Measurements from ENCODE around the gene OGFOD2.

OGFOD2 gene

DNA sequence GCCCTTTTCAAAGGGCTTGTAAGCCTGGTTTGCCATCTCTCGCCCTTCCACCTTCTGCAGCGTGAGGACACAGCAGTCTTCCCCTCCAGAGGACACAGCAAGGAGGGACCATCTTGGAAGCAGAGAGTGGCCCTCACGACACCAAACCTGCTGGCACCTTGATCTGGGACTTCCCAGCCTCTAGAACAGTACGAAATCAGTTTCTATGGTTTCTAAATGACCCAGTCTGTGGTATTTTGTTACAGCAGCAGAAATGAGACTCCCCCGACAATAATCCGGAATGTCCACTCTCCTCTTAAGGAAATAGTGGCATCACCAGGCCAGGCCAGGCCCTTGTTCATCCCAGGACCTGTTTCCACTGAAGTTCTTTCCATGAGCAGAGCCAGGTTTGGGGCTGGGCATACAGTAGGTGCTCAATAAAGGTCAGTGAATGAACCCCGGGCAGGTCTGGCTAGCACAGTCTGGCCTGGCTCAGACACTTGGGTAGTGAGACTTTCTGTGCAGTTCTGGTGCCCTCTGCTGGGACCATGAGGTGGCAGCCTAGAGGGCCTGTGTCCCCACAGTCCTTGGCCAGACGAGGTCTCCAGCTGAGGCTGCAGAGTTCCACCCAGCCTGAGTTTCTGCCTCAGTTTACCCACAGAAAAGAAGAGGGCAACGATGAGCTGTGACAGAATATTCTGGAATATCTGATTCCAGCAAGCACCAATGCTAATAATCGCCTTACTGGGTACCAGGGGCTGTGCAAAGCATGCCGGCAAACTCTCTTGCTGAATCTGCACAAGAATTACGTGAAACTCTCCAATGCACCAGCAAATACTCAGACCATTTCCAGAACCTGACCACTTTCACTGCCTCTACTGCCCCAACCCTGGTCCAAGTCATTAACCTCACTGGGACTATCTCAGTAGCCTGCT, 22.8 kb upstream of the OGFOD2 start:
- peak; percentile 62 for DNase-seq

DNA sequence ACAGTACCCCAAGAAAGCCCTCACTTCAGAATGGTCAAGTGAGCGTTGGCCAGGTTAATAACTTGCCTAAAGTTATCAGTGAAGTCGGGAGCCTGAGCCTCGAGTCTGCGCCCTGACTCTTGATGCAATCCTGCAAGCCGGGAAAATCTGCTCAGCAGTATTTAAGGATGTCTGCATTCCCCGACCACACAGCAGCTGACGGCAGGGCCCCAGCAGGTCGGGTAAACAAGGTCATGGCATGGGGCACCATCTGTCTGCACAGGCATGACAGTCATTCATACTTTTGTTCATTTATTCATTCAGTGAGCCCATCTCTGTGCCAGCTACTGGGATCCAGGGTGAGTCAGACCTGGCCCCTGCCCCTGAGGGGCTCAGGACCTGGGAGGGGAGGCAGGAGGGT, 19.9 kb upstream of the OGFOD2 start:
- no peak for DNase-seq

DNA sequence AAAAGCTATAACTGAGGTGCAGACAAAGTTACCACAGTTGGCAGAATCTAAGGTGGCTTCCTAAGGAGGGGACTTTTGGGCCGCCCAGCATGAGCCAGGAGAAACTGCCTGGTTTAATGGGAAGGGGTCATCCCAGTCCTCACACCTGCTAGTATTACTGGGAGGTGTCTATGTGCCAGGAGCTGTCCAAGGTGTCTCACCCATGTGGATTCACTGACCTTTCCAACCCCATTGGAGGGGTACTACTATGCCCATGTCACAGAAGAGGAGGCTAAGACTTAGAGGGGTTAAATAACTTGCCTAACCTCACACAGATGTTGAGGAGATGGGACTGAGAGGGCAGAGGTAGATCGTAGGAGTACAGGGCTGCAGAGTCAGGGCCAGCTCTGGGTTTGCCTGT, 19.0 kb upstream of the OGFOD2 start:
- DNase-seq, result no peak

DNA sequence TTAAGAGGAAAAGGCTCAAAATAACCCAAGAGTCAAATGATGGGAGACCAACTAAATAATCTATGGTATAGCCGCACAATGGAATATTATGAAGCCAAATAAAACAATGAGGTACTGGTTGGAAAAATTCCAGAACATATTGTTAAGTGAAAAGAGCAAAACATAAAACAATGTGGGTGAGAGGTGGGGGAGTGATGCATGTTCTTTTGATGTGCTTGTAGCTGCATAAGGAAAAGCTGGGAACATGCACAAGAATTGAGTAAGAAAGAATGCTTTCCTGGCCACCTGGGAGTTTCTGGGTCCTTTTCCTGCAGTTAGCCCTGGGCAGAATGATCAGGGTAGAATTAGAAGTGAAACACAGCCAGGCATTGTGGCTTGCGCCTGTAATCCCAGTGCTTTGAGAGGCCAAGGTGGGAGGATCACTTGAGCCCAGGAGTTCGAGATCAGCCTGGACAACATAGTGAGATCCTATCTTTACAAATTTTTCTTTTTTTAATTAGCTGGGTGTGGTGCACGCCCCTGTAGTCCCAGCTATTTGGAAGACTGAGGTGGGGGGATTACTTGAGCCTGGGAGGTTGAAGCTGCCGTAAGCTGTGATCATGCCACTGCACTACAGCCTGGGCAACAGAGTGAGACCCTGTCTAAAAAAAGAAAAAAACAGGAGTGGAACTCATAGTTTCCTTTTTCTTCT, 16.7 kb upstream of the OGFOD2 start:
- DNase-seq, result no peak

DNA sequence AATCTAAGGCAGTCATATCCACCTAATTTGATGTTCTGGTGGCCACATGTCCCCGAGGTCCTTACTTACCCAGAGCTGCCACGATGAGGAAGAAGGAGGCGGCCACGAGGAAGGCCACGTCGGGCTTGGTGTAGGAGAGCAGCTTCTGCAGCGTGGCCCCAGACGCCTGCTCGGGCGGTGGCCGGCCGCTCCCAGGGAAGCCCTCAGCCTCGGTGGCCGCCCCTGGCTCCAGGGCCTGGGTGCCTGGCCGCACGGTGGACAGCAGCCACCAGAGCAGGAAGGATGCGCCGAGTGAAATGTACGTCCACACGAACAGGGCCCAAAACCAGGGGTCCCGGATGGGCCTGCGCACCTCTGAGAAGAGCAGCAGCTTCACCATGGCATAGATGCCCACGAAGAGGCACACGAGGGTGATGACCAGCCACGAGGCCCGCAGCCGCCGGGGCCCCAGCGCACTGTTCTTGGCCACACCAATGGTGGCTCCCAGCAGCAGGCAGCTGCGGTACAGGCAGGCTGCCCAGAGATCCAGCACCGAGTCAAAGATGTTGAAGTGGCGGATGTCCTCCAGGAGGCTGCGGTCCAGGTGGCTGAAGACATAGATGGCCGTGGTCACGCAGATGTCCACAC, 15.4 kb upstream of the OGFOD2 start:
- DNase-seq, result no peak

DNA sequence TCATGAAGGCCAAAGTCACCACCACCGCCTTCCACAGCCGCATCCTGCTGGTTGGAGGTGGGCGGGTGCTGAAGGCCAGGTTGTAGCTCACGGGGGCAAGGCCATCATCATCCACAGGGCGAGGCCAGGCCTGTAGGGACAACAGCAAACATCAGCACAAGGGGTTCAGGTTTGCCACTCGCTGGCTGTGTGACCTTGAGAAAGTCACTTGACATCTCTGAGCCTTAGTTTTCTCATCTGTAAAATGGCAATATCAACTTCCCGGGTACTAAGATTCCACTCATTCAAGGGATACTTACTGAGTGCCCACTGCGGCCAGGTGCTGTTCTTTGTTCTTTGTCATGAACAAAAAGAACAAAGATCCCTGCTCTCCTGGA, 14.9 kb upstream of the OGFOD2 start:
- no peak for DNase-seq

DNA sequence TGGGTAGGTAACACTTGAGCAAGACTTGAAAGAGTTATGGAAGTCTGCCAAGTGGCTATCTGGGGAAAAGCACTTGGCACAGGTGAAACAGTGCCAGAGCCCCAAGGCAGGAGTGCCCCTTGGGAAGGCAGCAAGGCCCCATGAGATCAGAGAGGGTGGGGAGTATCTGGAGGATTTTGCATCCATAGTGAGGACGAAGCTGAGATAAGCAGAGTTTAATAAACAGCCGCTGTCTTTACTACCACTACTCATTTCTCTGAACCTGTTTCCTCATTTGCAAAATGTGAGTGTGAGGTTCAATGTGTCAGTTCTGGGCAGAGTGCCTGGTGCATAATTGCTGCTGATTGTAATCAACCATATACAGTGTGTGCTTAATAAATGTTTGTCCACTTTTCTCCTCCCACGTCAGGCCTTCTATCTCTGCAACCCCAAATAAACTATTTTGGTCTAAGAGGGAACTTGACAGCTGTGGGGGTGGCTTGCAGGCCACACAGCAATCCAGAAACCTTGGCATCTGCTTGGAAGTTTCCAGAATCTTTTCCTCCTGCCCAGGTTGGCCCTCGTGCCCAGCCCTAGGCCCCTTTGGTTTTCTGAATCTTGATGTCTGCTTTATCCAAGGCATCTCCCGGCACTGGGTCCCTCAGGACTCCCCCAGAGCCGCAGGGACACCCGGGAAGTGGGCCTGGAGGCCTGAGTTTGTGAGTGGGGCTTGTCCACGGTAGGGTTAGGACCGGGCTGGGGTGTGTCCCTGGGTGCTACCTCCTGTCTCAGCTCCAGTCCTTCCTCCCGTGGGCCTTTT, 13.3 kb upstream of the OGFOD2 start:
- DNase-seq, result no peak

DNA sequence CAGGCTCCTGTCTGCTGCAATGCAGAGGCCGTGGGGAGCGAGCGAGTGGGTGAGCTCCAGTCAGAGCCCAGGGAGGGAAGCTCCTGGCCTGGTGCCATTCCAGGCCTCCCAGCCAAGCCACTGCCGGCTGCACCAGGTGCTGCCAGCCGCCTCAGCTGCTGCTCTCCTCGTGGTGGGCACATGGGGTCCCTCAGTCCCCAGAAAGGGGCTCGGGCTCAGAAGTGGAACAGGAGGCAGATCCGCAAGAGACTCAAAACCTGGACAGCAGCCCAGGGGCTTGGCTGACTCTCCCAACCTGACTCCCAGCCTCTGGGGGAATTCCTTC, 11.1 kb upstream of the OGFOD2 start:
- no peak for DNase-seq

DNA sequence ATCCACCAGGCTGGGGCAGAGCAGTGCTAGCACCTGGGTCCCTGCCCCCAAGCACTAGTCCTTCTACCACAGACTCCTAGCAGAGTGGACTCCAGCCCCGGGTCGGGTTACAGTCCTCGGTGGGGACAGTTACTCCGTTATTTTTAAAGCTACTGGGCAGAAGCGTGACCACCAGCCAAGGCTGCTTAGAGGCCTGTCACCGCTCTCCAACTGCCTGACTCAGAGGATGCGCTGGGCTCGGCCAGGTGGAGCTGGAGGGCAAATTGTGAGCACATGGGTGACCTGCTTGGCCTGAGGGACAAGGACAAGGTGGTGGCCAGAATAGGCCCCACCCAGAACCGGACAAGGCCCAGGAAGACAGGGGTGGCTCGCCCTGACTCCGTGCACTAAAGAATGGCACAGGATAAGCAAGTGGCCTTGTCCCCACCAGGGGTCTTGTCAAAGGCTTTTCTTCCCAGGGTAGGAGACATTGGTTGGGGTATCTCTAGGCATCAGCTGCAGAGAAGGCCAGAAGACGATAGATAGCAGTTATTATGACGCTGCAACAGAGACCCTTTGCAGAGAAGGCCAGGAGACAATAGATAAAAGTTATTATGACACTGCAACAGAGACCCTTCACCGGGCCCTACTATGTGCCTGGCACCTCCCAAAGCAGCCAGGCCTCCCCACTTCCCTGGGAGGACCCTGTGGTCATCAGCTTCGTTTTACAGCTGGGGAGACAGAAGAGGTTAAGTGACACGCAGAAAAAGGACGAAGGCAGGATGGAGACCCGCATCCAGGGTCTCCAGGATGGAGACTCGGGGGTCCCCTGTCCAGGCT, 10.4 kb upstream of the OGFOD2 start:
- no peak for DNase-seq

DNA sequence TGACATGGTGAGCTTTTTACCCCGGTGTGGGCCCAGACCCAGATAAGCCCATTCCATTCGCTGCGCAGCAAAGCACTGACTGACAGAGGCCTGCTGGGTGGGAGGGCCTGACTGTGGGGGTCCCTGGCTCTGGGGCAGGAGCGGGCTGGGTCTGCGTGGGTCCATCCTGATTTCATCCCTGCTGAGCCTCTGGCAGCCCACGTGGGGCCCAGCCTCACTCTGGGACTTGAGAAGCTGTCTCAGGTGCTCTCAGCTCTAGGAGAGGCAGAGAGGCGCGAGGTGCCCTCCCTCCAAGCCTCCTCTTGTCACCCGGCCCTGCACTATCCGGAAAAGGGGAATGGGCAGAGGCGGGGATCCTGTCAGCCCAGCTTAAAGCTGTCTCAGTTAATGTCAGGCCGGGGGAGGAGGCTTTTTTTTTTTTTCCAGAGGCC, 9.7 kb upstream of the OGFOD2 start:
- no peak for DNase-seq

DNA sequence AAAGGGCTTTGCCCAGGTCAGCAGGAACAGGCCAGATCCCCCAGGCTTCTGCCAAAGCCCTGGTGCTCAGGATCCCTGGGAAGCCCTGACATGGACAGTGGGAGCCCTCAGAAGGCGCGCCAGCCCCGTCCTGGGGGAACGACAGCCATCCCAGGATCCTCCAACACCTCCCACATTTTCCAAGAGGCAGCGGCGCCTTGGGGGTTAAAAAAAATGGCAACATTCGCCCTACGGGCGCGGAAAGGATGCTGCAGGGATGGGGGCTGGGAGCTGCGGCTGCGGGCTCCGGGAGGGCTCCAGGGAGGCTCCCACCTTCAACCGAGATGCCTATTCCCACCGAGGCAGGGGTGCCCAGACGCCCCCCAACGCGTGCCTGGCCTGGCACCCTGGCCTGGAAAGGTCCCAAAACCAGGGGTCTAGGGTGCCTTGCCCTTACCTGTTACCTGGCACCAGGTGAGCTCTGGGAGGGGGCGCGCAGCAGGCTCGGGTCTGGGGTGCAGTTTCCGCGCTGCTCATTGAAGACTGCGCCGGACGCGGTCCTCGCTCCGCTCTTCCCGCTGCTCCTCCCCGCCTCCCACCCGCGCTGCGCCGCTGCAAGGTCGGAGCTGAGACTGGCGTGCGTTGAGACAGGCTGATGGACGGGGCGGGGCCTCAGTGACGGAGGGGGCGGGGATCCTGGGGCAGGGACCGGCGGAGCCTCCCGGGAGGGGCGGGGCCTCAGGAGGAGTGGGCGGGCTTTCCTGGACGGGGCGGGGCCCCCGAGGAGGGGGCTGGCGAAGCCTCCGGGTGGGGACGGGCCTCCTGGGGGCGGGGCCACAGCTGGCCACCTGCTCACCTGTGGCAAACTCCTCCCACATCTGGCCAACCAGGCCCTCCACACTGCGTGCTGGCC, 8.9 kb upstream of the OGFOD2 start, which contains the start of gene ABCB9:
ABCB9 (minus strand) TSS at position 613 of the 892 bp plus-strand sequence. CDS start 6,228 bp downstream, outside the sequence.
- DNase-seq, result peak; percentile 94

DNA sequence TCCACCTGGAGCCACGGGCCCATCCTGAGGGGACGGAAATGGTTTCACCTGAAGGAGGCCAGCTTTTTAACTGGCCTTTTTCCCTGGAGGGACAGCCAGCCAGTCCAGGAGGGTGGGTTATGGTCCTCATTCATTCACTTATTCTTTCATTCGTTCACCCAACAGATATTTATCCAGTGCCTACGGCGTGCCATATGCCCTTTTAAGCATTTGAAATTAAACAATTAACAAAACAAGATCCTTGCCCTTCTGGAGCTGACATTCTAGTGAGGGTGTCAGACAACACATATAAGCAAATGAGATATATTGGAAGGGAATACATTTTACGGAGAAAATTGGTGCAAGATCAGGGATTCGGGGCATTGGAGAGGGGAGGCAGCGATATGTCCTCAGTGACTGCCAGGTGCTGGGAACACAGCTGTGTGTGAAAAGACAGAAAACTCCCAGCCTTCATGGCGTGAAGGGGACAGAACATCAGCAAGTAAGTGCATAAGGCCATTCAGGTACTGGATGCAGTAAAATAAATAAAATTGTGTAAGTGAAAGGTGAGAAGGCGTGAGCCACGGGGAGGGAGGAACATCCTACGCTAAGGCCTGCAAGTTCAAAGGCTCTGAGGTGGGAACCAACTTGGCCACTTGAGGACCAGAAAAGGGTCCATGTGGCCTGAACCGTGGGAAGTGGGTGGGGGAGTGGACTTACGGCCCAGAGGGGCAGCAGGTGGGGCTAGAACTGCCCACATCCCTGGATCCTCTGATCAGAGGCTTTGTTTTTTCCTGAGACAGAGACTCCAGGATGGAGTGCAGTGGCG, 8.1 kb upstream of the OGFOD2 start:
- no peak for DNase-seq

DNA sequence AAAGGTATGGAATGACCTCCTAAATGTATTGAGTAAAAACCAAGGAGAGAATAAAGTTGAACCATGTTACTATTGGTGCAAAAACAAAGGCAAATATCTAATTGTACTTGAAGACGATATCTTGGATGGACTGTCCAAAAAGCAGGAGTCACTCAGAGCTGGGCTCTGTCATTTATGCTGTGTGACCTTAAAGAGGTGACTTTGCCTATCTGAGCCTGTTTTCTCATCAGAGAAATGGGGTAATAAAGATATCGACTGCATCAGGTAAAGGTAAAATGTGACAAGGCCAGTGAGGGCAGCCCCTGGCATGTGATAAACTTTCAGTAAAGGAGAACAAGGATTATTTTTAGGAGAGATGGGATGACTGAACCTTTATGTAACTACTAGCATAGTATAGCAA, 6.9 kb upstream of the OGFOD2 start:
- no peak for DNase-seq

DNA sequence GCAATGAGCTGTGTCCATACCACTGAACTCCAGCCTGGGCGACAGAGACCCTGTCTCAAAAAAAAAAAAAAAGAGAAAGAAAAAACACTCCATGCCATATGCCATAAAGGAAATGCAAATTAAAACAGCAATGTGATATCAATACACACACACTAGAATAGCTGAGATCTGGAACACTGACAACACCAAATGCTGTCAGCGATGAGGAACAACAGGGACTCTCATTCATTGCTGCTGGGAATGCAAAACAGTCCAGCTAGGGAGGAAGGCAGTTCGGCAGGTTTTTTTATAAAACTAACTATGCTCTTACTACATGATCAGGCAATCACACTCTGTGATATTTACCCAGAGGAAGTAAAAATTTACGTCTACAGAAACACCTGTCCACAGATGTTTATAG, 5.4 kb upstream of the OGFOD2 start:
- no peak for DNase-seq

DNA sequence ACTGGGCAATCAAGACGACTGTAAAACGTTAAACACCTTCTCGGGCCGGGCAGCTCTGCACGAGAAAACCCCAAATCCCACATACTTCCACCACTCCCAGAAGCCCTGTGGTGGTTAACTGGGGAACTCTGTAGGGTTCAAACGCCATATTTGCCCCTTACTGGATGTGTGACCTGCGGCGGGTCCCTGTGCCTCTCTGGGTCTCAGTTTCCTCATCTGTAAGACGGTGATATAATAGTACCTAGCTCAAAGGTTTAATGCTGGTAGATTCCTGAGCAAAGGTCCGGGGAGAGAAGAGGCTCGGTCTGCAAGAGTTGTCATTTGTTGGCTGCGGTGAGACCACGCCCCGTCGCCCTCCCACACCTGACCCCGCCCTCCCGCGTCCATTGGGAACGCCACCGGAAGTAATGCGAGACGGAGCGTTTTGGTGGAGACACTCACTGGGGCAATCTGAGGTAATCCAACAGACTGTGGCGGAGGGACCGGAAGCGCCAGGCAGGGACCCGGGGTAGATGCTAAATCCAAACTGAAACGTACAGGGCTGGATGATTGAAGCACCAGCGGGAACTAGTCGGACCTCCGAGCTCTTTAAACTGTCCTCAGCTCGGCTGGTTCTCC, 661 bp upstream of the OGFOD2 start:
- DNase-seq, result peak; percentile 98

DNA sequence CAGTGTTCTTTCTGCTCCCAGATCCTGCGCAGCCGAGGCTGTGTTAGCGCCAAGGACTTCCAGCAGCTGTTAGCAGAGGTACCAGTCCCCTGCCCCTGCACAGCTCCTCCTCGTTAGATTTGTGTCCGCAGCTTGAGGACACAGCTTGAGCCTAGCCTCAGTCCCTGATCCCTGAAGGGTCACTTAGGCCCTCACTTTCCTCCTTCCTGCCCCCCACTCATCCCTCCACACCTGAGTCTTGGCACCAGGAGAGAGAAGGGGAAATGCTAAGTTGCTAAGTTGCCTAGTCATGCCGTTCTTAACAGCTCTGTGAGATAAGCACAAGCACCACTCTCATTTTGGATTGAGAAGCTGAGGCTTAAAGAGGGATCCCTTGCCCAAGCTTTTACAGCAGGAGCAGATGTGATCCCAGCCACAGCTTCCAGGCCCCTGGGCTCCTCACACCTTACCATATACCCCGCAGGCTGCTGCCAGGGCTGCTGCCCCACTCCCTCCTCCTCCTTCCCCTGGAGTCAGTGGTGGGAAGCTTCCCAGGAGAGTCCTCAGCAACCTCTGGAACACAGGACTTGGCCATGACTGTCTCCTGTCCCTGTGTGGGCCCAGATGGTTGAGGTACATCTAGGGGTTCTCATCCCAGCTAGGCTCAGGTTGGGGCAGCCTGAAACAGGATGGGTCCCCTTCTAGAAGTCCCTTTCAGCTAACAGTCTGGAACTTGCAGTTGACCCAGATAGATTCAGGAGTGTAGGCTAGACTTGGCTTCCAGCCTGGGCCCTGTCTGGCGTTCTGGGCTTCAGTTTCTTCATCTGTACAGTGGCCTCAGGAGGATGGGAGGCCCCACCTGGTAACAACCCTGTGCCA, 975 bp downstream of the OGFOD2 start:
- DNase-seq, result no peak

DNA sequence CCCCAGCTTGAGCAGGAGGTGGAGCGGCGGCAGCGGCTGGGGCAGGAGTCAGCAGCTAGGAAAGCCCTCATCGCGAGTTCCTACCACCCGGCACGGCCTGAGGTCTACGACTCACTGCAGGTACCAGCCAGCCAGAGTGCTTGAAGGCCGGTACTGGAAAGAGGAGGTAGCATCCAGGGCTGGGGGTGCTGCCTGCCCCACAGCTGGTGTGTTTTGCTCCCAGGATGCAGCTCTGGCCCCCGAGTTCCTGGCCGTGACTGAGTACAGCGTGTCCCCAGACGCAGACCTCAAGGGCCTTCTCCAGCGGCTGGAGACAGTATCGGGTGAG, 1.6 kb downstream of the OGFOD2 start:
- DNase-seq, result no peak

DNA sequence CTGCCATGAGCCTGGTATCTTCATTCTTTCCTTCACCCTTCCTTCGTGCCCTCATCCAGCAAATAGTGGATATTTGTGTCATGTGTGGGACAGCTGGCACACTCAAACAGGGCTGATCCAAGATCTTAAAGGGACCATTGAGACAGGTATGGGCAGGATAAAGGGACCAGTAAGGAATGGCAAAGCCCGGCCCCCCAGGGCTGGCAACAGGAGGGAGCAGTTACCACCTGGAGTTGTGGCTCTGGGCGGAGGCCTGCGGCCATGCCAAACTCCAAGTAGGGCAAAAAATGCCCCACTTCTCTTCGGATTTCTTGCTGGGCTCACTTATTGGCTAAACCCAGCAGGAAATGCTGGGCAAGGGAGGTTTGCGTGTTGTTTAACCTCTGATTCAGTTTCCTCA, 2.1 kb downstream of the OGFOD2 start:
- DNase-seq, result no peak

Data from stimulated activated naive CD4-positive, alpha-beta T cell treated with Interleukin-2 at 50 U/mL for 16 hours (primary cell).